GM11168 (cell line): ENCODE results near the gene NRROS.
"Not testable (repeated sequence)": the region's sequence is repeated elsewhere in the genome, so short reads cannot be mapped to it uniquely, and the experiment has no call there.

ENCODE experiments used
- in situ Hi-C: fragments of 300-500 bp; cut with MboI; formaldehyde crosslinking; loops from one replicate; pipeline ENCODE4 v1.12.0; 2022; ENCODE audit warnings: low sequenced_read_pairs; ENCODE audit not compliant: unreplicated experiment

Gene NRROS

DNA sequence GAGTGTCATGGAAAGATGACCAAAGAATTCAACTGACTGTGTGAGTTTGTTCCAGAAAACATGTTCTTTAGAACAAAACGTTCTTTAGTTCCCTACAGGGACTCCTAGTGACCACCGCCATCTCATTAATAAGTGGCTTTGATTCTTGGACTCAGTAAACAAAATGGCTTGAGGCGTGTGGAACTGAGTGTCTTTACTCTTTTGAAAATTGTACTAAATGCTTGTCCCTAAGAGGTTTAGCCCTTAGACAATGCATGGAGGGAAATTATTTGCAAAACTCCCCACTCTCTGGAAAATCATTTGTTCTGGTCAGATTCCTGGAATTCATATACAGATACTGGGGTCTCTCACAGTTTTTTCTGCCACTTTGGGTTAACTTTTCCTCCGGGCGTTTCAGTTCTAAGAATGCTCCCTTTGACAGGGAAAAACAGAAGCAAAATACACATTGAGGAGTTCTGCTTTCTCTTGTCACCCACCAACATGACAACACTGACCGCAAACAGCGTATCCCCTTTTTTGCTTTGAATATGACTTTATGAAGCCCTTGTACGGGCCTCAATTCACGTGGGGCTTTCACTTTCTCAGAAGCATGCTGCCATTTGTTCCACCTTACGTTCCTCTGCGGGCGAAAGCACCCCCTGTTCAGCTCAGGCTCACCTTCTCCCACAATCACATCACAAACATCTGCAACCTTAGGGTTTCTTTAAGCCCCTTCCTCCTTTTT, 15.3 kb upstream of the NRROS start:
- in situ Hi-C loops = no loop called here

DNA sequence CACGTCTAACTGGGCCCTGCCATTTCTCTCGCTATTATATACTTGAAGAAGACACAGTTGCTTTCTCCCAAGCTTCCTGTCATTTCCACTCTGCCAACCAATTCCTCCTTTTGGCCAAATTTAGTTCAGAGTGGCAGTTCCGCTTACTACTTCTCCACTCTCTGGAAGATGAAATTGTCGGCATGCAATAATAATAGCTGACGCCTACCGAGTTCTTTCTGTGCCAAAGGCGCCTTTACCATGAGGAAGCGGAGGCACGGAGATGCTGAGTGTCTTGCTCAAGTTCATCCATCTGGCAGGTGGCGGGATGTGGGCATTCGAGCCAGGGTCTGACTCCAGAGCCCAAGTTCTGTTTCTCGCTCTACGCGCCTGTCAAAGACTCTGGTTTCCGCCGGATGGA, 14.6 kb upstream of the NRROS start:
- in situ Hi-C loops = no loop called here

DNA sequence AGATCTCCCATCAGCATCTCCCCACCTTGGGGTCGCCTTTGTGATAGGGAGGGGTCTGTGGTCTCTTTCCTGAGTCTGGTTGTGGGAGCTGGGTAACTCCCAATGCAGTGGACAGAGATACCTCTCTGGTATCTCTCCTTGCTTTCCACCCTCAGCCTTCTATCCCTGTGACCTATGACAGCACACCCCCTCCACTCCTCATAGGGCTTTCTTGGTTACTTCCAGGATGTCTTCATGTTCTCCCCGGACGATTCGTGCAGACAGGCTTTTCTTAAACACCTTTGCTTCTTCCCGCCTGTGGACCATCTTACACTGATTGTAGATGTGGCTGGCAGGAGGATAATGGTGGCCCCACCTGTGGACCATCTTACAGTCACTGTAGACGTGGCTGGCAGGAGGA, 14.2 kb upstream of the NRROS start:
- in situ Hi-C loops = no loop called here

DNA sequence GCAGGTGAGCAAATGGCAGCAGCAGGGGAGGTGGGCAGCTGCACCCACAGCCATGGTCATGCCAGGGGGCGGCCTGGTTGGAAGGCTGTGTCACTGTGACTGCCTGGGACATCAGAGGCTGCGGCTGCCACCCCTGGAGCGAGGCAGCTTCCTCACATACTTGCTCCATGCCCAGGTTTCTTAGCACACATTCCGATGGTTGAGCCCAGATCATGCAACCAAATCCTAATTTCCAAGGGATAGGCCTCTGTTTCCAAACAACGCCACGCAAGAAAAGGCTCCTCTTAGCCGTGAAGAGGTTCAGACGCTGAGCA, 11.6 kb upstream of the NRROS start:
- in situ Hi-C loops = no loop called here

DNA sequence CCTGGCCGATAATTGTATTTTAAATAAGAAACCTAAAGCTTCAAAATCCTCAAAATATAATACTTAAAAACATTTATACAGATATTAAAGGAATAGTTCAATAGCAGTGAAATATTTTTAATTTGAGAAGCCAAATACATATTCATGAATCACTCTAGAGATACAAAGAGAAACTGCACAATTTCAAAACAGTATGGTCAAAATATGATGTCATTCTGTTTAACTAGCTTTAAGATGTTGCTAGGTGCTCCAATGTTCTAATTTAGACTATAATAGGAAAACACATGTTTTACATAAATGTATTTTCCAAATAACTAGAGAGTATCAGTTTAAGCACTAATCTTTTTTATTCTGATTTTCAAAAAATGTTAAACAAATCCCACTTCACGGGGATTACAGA, 10.3 kb upstream of the NRROS start:
- in situ Hi-C loops = no loop called here

DNA sequence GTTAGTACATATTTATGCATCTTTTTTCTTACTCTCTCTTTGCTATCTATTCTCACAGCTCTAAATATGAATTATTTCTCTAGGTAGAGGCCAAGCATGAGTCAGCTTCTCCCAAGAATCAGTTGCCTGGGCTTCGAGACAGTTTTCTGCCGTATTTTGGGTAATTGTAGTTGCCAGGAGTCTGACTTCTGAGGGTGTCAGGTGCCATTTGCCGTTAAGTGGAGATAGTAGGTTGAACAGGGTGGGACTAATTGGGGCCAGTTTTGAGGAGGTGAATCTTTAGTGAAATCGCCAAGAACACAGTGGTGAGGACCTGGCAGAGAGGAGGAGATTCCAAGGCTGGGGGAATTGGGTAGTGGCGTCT, 7.8 kb upstream of the NRROS start:
- in situ Hi-C loops = no loop called here

DNA sequence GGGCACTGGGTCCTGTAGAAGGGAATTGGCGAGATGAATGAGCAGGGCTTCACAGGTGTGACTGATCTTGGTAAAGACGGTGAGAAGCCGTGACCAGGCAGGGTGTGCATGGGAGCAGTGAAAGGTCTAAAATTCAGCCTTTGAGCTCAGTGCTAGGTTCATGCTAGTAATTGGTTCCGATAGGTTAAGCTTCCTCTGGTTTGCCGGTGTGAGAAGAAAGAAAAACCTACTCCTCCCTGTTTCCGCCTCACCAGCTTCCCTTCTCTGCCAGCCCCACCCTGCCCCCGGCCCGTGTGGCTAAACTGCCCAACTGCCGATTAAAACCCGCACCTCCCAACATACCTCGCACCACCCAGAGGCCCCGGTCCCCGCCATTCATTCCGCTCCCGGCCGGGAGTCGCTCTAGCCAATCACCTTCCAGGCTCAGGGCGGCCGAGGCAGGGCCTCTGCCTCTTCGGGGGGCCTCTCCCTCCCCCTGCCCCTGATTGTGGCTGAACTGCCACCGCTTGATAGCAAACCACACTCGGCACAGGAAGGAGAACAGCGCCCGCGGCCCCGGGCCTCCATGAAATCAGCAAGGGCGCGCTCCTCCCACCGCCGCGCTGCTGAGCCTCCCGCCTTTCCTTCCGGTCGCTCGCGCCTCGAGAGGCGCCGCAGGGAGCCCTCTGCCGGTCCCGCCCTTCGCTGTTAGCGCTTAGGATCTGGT, 7.3 kb upstream of the NRROS start:
- in situ Hi-C loops = no loop called here

DNA sequence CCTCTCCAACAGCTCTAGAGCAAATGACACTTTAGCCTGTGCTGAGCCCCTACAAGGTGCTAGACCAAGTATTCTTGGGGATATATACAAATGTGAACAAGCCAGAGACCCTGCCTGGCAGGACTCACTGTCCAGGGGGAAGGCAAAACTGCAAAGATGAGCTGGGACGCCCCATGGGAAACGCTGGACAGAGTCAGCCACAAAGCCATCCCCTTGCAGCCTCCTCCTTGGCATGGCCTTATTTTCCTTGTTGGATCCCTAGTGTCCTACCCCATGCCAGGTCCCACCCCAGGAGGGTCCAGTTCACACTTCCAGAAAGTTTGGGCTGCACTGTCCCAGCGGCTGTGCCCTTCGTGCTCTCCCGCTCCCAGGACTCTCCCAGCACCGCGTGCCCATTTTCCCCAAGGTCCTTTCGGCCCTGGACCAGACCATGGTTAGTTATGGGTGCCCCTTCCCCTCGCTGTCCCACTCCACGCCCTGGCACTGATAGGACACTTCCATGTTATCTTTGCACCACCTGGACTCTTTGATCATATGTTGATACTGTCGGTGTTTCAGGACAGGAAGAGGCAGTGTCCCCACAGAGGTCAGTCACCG, 5.8 kb upstream of the NRROS start:
- in situ Hi-C loops = no loop called here

DNA sequence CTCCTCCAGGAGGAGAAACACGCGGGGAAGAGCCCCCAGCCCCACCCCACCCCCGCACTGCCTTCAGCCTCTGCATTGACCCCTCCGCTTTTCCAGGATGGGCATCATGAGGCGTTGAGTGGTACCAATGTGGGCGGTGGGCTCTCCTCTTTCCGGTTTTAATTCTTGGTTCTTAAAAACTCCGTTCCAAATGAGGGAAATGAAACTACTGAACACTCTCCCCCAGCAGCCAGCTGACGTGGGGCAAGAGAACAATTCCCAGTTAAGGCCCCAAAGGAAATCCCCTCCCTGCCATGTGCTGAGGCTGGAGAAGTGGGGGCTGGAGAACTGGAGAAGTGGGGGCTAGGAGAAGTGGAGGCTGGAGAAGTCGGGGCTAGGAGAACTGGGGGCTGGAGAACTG, 5.3 kb upstream of the NRROS start:
- in situ Hi-C loops = no loop called here

DNA sequence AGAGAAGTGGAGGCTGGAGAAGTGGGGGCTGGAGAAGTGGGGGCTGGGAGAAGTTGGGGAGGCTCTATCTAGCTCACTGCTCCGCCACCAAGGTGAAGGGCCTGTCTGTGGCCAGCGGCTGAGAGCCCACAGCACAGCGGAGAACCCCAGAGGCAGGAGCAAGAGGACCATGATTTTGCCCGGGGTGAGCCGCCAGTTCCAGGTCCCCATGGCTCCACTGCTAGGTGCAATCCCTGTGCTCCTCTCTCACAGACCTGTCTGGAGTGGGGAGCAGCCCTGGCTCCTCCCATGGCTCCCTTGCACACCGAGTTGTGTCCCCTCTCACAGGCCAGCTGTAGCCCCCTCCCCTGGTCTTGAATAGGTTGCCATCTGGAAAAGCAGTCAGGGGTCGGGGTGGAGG, 4.7 kb upstream of the NRROS start:
- in situ Hi-C loops = no loop called here

DNA sequence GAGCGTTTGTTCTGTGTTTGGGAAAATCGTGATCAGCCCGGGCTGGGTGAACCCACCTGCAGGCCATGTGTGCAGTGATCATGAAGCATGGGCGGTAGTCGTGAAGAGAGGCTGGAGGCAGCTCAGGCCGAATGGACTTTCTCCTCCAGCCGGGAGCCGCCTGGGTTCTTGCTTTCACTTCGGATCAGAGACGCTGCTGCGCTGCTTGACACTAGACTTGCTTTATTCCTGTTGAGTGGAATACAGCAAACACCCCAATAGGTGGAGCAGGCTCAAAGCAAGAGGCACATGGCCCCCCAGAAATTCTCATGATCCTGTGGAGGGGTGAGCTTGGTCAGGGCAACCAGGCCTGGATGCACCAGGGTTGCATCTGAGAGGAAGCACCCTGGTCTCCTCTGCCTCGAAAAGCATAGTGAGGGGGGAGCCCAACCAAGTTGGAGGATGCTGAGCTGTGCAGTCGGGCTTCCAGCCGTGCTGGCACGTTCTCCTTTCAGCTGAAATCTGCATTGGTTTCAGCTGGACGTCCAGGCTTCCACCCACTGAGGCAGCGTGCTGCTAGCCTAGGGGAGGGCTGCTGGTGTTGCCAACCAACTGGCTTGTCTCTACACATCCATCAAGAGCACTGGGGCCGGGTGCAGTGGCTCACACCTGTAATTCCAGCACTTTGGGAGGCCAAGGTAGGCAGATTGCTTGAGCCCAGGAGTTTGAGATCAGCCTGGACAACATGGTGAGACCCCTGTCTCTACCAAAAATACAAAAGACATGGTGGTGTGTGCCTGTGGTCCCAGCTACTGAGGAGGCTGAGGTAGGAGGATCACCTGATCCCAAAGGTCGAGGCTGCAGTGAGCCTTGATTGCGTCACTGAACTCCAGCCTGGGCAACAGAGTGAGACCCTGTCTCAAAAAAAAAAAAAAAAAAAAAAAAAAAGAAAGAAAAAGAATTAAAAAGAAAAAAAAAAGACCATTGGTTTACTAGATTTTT, 2.8 kb upstream of the NRROS start:
- in situ Hi-C loops = no loop called here

DNA sequence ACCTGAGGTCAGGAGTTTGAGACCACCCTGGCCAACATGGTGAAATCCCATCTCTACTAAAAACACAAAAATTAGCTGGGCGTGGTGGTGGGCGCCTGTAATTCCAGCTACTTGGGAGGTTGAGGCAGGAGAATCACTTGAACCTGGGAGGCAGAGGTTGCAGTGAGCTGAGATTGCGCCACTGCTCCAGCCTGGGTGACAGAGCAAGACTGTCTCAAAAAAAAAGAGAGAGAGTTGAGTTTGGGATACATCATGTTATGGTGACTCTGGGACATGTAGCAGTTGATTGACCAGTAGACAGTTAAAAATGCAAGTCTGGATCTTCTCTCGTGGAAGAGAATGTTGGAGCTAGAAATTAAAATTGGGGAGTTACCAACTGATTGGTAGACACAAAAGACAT, 1.6 kb upstream of the NRROS start:
- in situ Hi-C loops = not testable (repeated sequence)

DNA sequence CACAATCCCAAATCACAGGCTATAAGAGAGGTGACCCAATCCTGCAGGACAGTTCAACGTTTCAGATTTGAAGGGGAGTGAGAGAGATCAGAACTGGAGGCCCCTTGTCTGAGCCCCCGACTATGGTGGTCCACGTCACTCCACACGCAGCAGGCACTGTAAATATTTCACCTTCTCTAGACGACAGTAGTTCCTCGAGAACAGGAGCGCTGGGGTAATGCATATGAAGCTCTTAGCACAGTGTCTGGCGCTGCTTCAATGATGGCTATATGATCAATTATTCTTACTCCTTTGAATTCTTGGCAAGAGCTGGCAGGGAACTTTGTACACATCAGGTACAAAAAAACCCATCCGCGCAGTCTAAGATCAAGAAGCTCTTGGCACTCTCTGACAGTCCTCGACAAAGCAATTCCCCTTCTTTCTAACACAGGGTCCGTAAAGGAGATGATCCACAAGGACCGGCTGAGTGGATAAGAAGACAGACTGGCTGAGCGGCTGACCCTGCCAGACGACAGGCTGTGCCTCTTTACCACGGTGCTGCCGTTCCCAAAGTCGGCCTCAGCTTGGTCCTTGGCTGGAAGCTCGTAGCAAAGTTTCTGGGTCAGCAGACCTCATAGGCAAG, 522 bp upstream of the NRROS start:
- in situ Hi-C loops = no loop called here

DNA sequence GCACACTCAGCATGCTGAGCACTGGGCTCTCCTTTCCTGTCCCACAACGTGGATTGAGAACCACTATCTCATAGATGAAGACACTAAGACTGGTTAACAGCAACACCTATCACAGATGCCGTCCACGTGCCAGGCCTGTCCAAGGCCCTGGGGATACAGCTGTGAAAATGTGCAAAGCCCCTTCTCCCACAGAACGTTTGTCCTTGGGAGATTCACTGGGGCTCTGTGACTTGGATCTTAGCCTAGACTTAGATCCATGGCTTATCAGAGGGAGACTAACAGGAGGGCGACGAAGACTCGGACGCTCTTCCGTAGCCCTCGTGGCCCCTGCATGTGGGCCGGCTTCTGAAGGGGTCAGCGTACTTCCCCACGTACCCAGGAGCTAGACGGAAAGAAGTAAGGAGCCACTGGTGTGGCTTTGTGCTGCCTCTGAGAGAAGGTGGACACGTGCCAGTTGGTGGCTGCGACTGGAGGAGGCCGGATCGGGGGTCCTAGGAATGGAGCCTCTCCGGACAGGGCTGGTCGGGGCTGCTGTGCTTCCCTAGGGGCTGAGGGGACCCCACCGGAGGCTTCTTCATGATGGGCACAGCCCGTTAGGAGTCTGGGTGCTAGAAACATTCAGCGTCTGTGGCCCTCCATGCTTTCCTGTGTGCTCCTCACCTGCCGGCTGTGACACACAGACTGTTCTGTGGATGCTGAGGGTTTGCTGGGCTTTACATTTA, 964 bp downstream of the NRROS start:
- in situ Hi-C loops = loop anchor here (10.0 kb wide), 1 partner anchor 886 kb away; no protein-coding TSS in a partner anchor

DNA sequence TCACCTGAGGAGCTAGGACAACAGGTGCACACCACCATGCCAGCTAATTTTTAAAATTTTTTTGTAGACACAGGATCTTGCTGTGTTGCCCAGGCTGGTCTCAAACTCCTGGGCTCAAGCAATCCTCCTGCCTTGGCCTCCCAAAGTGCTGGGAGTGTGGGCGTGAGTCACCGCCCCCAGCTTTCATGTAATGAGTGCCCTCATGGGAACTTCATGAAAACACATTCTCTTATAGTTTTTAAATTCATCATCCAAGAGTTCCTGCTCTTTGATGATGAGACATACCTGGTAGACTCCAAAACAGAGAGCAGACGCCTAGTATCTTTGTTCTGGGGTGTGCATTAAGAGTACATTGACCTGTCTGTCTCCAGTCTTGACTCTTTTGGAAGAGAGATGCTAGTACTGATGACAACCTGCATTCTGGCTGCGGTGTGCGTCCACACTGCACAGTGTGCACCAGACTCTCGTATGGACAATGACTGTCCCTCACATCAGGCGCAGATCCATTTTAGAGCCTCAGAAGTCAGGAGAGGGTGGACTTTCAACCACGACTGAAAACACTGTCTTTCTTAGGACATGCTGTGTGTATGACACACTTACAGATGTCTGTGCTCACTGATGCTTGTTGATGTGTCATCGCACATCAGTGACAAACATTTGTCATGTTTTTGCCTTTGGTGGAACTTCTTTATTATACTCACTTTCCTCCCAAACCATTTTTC, 2.0 kb downstream of the NRROS start:
- in situ Hi-C loops = loop anchor here (10.0 kb wide), 1 partner anchor 887 kb away; no protein-coding TSS in a partner anchor

DNA sequence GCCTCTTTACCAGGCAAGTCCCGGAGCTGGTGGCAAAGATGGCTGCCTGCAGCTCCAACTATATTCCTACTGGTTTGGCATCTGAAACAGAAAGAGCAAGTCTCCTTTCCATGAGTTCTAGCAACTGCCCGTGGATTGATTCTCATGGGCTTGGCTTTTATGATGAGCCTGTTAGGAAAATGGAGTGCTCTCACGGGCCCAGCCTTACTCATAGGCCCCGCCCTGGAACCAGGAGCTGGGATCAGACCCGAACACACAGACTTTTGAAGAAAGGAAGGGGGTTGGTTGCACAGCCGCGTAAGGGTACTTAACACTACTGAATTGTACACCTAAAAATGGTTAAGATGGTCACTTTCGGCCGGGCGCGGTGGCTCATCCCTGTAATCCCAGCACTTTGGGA, 2.9 kb downstream of the NRROS start:
- in situ Hi-C loops = loop anchor here (10.0 kb wide), 1 partner anchor 888 kb away; no protein-coding TSS in a partner anchor

DNA sequence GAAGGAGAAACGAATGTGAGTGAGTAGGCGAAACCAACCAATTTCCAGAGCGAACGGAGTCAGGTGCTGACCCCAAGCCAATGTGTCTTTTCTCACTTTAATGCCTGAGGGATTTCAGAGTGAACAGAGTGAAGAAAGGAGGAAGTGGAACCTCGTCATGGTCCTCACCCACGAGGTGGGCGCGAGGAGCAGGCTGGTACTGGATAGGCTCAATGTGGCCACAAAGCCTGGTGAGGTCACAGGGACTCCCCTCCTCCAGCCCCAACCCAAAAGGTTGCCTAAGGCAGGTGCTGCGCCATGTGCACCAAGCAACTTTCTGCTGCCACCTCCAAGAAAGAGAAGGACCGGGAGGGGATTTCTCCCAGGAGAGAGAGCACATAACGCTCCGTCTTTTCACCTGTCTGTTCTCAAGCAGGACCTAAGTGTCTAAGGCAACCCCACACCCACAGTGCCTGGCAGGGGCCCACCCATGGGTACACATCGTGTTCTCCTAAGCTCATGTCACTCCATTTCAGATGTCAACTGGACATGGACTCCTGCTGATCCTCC, 3.8 kb downstream of the NRROS start:
- in situ Hi-C loops = loop anchor here (10.0 kb wide), 1 partner anchor 888 kb away; no protein-coding TSS in a partner anchor

DNA sequence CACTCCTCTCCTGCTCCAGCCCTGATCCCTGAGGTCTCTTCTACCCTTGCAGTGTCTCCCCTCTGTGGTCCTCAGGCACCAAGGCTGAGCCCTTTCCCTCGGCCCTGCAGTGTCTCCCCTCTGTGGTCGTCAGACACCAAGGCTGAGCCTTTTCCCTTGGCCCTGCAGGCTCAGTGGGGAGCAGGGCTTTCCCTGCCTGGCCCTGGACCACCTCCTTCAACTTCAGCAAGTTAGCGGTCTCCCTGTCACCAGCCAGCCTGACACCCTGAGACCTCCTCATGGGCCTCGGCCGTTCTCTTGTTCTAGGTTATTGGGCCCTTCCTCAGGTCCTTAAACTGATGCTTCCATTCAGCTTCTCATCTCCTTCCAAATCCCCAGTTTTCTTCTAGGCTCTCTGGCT, 4.3 kb downstream of the NRROS start:
- in situ Hi-C loops = loop anchor here (10.0 kb wide), 1 partner anchor 889 kb away; no protein-coding TSS in a partner anchor
